Right atrium auricular region (tissue), 2 donors: ENCODE data around the gene ZNF99. TPM values are rescaled to one million over a fixed set of nuclear protein-coding genes. Genes with fewer than 3 reads are reported as not detected.
"Not testable (repeated sequence)": the region's sequence is repeated elsewhere in the genome, so short reads cannot be mapped to it uniquely, and the experiment has no call there.

Experiments
- DNase-seq: peaks from one replicate; pipeline ENCODE4 v3.0.0-alpha.2; 2019; ENCODE audit warnings: low spot score
- H3K27ac ChIP-seq, 2 donors: fragments of 200-600 bp; sonication (generic); 1 replicate in 1 of 2; 2 replicates in 1 of 2; pipeline ENCODE4 v1.5.1; 2016 to 2019
- H3K27me3 ChIP-seq, 2 donors: fragments of 200-600 bp; sonication (generic); one replicate each; pipeline versions ENCODE4 v1.5.1 to v1.6.0; 2017 to 2019
- H3K36me3 ChIP-seq: fragments of 200-600 bp; sonication (generic); one replicate; pipeline ENCODE4 v1.5.1; 2016
- H3K4me1 ChIP-seq, 2 donors: fragments of 200-600 bp; sonication (generic); one replicate each; pipeline versions ENCODE4 v1.5.1 to v1.6.0; 2017 to 2019
- H3K4me3 ChIP-seq, 2 donors: fragments of 200-600 bp; sonication (generic); 1 replicate in 1 of 2; 2 replicates in 1 of 2; pipeline ENCODE4 v1.5.1; 2017 to 2019; ENCODE audit warnings: mild to moderate bottlenecking in 1 of 2, moderate library complexity in 1 of 2
- H3K9me3 ChIP-seq, 2 donors: fragments of 200-600 bp; sonication (generic); one replicate each; pipeline ENCODE4 v1.5.1; 2019
- CTCF ChIP-seq, 2 donors: fragments of 200-600 bp; sonication (generic); IDR thresholded peaks; one replicate each; pipeline ENCODE4 v1.5.1; 2019; ENCODE audit warnings: antibody characterized with exemption in 2 of 2
- total RNA-seq, 2 donors: library from RNA; depleted of rRNA; stranded (reverse); fragments of >200 nt; gene quantifications; one replicate each; pipeline ENCODE4 v1.1.0, GENCODE V29; 2016

The ZNF99 gene
- total RNA-seq, 2 donors from 2014 or later: 0.11 TPM; not detected in 1

DNA sequence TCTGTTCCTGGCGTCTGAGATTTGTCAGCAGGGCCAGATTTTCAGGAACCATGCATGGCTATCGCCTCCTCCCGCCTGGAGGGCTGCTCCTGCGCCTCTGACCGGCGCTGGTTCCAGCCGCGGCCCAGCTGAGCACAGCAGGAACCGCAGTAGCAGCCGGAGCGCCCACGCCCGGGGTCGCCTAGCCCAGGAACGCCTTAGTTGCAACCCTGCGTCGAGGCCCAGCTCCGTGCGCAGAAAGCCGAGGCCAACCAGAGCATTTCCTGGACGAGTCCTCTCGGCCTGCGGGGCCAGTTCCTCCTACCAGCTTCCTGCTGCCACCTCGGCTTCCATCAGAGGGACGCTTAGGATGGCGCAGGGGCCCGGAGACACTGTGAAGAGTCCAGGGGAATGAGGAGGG, 75.0 kb downstream of the ZNF99 start:
- Histone ChIP-seq H3K9me3 (no peaks in the 10 kb centered on the region), H3K27ac (no peak overlapping the region), H3K27me3 (no peaks in the 10 kb centered on the region), H3K4me1 (no peaks in the 10 kb centered on the region), H3K36me3 (no peaks in the 10 kb centered on the region), H3K4me3 (no peak overlapping the region)
- DNase-seq: no peak
- no peak for TF ChIP-seq CTCF (IDR thresholded peaks at IDR 0.05)

DNA sequence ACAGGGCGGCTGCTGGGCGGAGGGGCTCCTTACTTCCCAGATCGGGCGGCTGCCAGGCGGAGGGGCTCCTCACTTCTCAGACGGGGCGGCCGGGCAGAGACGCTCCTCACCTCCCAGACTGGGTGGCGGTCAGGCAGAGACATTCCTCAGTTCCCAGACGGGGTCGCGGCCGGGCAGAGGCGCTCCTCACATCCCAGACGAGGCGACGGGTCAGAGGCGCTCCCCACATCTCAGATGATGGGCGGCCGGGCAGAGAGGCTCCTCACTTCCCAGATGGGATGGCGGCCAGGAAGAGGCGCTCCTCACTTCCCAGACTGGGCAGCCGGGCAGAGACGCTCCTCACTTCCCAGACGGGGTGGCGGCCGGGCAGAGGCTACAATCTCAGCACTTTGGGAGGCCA, 80.9 kb downstream of the ZNF99 start:
- not testable (repeated sequence) for DNase-seq, H3K36me3 ChIP-seq, H3K4me3 ChIP-seq, H3K4me1 ChIP-seq, H3K27me3 ChIP-seq, H3K9me3 ChIP-seq, H3K27ac ChIP-seq

- not testable (repeated sequence) for H3K27ac ChIP-seq, DNase-seq, H3K4me3 ChIP-seq, H3K27me3 ChIP-seq, H3K36me3 ChIP-seq, H3K9me3 ChIP-seq, H3K4me1 ChIP-seq
Observed at GRCh38 chr19:22702661-22703060, 81.3 kb downstream of the ZNF99 start.

Other genes starting within 250 kb of the ZNF99 start
- gene ZNF492, start 149.8 kb downstream of the ZNF99 start, total RNA-seq: under 1 TPM; 0.08 to 0.19 TPM
- not detected for gene ZNF723, start 48.1 kb upstream of the ZNF99 start, total RNA-seq
- gene ZNF728, start 219.0 kb upstream of the ZNF99 start, total RNA-seq: 1 to 10 TPM; 4.1 to 4.4 TPM